DMS79 (cell line): ENCODE data around the gene GBF1.
A peak's percentile ranks its signal among the peaks of the same experiment; 100 is the strongest.
"Not testable (repeated sequence)": the region's sequence is repeated elsewhere in the genome, so short reads cannot be mapped to it uniquely, and the experiment has no call there.

Experiments used
- DNase-seq: peaks from one replicate; lab custom pipeline; 2025; lab: John Stamatoyannopoulos, UW

Gene GBF1

GRCh38 chr10:102245082-102245931 lies at the start of gene GBF1:
Gene GBF1 (plus strand): TSS chr10:102245532. CDS start chr10:102258939, 13,407 bp downstream.
- DNase-seq, result peak; percentile 91

GRCh38 chr10:102196893-102197292 lies 48.4 kb upstream of the GBF1 start:
- no peak for DNase-seq

GRCh38 chr10:102198027-102198426 lies 47.3 kb upstream of the GBF1 start:
- no peak for DNase-seq

DNA sequence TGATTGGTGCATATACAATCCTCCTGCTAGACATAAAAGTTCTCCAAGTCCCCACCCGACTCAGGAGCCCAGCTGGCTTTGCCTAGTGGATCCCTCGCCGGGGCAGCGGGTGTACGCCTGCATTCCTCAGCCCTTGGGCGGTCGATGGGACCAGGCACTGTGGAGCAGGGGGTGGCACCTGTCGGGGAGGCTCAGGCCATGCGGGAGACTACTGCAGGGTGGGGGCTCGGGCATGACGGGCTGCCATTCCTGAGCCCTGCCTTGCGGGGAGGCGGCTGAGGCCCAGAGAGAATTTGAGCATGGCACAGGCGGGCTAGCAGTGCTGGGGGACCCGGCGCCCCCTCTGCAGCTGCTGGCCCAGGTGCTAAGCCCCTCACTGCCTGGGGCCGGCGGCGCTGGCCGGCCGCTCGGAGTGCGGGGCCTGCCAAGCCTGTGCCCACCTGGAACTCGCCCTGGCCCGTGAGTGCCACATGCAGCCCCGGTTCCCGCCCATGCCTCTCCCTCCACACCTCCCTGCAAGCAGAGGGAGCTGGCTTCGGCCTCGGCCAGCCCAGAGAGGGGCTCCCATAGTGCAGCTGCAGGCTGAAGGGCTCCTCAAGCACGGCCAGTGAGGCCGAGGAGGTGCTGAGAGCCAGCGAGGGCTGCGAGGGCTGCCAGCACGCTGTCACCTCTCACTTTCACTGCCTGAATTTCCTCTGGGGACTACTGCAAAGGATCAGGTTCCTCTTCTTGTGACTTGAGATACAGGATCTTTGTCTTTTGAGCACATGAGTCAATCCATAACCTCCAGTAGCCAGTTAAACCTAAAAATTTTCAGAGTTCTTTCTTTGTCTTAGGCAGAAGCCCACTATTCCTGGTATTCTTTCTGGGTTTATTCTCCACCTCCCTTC lies 44.3 kb upstream of the GBF1 start:
- DNase-seq, result no peak

DNA sequence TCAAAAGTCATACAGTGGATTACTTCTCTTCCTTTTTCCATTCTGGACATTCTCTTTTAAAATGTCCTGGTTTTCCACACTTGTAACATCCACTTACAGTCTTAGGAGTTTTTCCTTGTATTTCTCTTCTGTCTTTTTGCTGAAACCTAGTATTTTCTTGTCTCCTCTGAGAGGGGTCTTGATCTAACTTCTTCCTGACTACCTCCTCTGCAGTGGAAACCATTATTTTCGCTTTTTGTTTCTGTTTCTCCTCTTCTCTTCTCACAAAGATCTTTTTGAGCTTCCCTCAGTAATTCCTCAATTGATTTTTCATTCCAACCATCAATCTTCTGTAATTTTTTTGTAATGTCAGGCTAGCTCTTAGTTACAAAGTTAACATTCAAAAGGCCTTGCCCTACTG lies 42.9 kb upstream of the GBF1 start:
- DNase-seq, result no peak

- DNase-seq, result no peak
These were observed 36.9 kb upstream of the GBF1 start for GRCh38 chr10:102208311-102209035.

DNA sequence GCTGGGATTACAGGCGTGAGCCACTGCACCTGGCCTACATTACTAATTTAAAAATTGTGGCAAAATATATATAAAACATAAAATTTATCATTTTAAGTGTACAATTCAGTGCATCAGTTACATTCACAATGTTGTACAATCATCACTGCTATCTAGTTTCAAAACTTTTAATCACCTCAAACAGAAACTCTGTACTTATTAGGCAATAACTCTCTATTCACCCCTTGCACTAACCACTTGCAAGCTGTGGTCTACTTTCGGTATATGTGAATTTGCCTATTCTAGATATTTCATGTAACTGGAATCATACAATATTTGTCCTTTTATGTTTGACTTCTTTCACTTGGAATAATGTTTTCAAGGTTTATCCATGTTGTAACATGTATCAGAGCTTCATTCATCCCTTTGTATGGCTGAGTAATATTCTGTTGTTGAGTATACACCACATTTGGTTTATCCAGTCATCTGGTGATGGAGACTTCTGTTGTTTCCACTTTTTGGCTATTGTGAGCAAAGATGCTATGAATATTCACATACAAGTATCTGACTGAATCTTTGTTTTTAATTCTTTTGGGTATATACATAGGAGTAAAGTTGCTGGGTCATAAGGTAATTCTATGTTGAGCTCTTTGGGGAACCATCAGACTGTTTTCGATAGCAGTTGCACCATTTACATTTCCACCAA lies 33.6 kb upstream of the GBF1 start:
- DNase-seq, result no peak

- DNase-seq, result not testable (repeated sequence)
These were observed 31.7 kb upstream of the GBF1 start for GRCh38 chr10:102213599-102213998.

GRCh38 chr10:102219370-102219769 lies 26.0 kb upstream of the GBF1 start:
- DNase-seq, result no peak

DNA sequence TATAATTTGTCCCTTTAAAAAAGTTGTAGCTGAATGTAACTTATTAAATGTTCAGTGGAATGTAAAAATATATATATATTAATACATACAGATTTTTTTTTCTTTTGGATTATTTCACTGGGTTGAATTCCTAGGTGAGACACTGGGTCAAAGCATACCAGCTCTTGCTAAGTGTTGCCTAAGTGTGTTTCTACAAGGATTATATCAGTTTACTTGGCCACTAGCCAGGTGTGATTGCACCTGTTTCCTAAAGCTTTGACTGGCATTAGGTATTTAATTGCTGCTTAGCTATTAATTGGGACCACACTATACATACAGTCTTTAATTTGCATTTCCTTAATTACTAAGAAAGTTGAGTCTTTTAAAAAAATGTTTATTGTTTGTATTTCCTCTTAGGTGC lies 24.7 kb upstream of the GBF1 start:
- DNase-seq, result no peak

GRCh38 chr10:102222797-102223196 lies 22.5 kb upstream of the GBF1 start:
- no peak for DNase-seq

DNA sequence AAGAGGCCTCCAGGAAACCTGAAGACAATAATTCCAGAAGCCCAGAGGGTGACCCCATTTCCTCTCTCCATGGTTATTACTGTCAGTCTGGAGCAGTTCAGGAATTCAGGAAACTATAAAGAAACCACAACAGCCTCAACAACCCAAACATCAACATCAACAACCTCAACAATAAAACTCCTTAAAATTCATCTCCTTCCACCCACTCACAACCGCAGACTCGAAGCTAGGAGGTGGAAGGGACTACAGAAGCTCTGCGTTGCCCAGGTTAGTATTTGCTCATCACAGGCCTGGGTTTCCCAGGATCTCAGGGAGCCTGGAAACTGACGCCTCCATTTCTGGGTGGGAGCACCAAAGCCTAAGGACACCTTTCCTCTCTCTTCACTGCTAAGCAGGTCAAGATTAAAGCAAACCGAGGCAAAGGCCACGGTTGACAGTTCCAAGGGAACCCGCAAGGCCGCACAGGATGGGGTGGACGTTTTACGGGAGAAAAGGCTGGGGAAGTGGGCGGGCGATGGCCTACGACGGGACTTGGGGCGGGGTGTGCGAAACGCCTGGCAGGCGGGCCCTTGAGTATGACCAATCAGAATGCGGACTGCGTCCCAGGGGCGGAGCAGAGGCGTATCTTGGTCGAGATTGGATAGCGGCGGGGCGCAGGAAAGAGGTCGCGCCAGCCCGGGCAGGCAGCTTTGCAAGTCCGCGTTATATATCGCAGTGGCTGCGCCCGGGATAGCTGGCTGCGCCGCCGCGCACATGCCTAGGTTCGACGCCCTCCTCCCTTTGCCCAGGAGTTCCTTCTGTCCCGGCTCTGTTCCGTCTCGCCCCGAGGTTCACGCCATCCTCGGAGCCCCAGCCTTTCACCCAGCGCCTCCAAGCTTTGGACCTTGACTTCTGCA lies 19.4 kb upstream of the GBF1 start, which contains the start of gene ELOVL3:
Gene ELOVL3 (plus strand): TSS at position 654 of the 896 bp plus-strand sequence. CDS start 250 bp downstream, outside the sequence.
- DNase-seq, result no peak

DNA sequence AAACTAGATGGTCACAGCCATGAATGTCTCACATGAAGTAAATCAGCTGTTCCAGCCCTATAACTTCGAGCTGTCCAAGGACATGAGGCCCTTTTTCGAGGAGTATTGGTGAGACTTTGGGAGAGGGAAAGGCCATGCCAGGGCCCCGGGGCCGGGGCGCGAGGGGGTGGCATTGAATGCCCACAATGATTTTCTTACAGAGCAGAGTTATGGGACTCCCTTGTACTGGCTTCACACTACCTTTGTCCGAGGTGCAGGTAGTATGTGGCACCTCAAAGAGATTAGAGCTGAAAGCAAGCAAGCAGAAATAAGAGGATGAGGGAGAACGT lies 18.8 kb upstream of the GBF1 start:
- no peak for DNase-seq

- DNase-seq, result no peak
These were observed 18.3 kb upstream of the GBF1 start for GRCh38 chr10:102227050-102227449.

DNA sequence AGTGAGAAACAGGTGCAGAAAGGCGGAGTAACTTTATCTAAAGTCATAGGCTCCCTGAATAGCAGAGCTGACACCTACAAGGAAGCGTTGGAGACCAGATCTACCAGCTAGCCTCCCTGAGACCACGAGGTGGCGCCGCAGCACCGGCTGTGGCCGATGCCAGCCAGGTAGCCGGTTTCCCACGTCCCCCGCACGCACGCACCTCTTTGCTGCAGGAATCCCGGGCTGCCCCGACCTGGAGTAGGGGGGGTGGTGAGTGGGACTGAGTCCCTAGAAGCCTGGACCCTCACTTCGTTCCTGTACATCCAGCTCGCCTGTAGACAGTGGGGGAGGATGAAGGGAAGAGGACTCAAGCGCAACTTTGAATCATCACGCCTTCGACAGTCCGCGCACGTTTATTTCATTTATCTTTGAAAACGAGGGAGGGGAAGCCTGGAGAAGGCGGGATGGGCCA lies 15.5 kb upstream of the GBF1 start:
- peak; percentile 51 for DNase-seq

DNA sequence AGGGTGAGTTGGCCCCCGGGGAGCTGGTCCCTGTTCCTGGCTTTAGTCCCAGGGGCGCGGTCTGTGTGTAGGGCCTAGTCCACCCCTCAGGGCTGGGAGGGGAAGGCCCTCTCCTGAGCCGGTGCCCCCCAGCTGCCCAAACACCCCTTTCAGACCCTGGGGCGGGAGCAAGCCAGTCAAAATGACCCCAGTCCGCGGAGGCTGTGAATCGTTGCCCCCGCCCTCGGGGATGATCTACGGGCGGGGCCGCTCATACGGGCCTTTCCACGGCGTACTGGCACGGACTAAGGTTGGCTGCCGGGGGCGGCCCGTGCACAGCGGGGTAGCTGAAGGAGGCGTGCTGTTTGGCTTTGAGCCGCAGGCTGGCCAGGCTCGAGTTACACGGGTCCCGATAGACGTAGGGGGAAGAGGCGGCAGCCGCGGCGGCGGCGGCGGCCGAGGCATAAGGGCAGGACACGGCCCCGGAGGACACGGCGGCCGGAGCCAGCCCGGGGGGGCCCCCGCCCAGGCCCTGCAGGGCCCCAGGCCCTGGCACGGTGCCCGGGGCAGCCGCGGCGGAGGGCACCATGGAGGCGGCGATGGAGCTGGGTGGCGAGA lies 15.0 kb upstream of the GBF1 start:
- DNase-seq, result peak; percentile 48

DNA sequence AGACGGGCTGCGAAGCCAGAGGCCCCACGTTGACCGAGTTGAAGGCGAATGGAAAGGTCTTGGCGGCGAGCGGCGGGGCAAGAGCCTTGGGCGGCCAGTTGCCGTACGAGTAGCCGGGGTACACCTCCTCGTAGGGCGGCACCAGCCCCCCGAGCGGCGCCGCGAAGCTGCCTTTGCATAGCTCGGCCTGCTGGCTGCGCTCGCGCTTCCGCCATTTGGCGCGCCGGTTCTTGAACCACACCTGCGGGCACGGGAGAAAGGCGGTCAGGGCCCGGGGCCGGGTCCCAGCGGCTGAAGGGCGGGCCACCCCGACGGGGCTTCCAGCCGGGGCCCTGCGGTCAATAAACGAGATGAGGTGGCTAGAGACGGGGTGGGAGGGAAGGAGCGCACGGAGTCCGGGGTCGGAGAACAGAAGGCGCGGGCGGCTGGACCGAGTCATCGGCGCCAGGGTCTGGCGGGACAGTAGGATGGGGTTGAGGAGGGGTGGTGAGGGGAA lies 14.4 kb upstream of the GBF1 start:
- DNase-seq, result no peak

- no peak for DNase-seq
These were observed 13.7 kb upstream of the GBF1 start for GRCh38 chr10:102231357-102232318.

DNA sequence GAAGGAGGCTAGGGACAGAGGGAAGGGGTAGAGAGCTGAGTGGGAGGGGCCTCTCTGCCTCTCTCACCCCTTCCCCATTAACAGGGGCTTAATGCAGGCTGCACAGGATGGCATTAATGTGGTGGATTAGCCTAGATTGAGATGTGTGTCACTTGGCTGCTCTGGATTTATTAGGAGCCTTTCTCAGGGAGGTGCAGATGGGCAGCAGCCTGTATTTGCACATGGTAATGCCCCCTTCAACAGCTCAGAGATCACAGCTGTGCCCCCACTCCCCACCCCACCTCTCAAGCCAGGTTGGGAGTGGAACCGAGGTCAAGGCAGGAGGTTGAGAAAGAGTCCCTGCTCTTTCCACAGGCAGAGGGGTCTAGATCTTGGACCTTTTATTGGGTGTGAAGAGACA lies 11.3 kb upstream of the GBF1 start:
- DNase-seq, result no peak
